Keratinocyte (primary cell): ENCODE data around the gene ARL3. TPM values are rescaled to one million over a fixed set of nuclear protein-coding genes. Genes with fewer than 3 reads are reported as not detected.

Experiments used
- DNase-seq: peaks from one replicate; pipeline ENCODE4 v3.0.0-alpha.2; 2011; ENCODE audit warnings: low read depth, missing footprints, low spot score
- FAIRE-seq: peaks from 2 replicates; lab custom pipeline; 2011; peaks lifted over from hg19 to GRCh38; lab: Jason Lieb, UNC
- H2AFZ ChIP-seq: 2 replicates; pipeline ENCODE4 v1.6.0; 2012; ENCODE audit warnings: low read length, control low read depth, inconsistent platforms; ENCODE audit not compliant: control insufficient read depth
- H3K27ac ChIP-seq: 2 replicates; pipeline ENCODE4 v1.5.1; 2011; ENCODE audit warnings: low read length; ENCODE audit not compliant: control insufficient read depth, insufficient read depth
- H3K27me3 ChIP-seq: 3 replicates; pipeline ENCODE4 v1.6.0; 2011; ENCODE audit warnings: low read length; ENCODE audit not compliant: control insufficient read depth, insufficient read depth; ENCODE audit errors: extremely low read depth
- H3K36me3 ChIP-seq, 2 experiments: 2 replicates in 1 of 2; 3 replicates in 1 of 2; pipeline ENCODE4 v1.5.1; 2011; ENCODE audit warnings: low read length in 2 of 2, mild to moderate bottlenecking in 1 of 2; ENCODE audit not compliant: control insufficient read depth in 2 of 2, insufficient read depth in 2 of 2; ENCODE audit errors: extremely low read depth in 1 of 2
- H3K4me1 ChIP-seq: 3 replicates; pipeline ENCODE4 v1.5.1; 2011; ENCODE audit warnings: low read length; ENCODE audit not compliant: control insufficient read depth, insufficient read depth; ENCODE audit errors: extremely low read depth
- H3K4me2 ChIP-seq: 3 replicates; pipeline ENCODE4 v1.6.0; 2011; ENCODE audit warnings: low read depth, low read length; ENCODE audit not compliant: control insufficient read depth, insufficient read depth; ENCODE audit errors: extremely low read depth
- H3K4me3 ChIP-seq, 3 experiments: fragments of 200-600 bp in 1 of 3; sonication (generic) in 1 of 3; 2 replicates in 2 of 3; 3 replicates in 1 of 3; pipeline ENCODE4 v1.5.1; 2011 to 2016; ENCODE audit warnings: low read length in 3 of 3, mild to moderate bottlenecking in 3 of 3, control low read depth in 2 of 3, inconsistent platforms in 1 of 3, low read depth in 1 of 3, mixed read lengths in 1 of 3, mixed run types in 1 of 3, moderate library complexity in 1 of 3; ENCODE audit not compliant: control insufficient read depth in 2 of 3, insufficient read depth in 2 of 3; ENCODE audit errors: extremely low read depth in 1 of 3
- H3K79me2 ChIP-seq: 2 replicates; pipeline ENCODE4 v1.6.0; 2012; ENCODE audit warnings: low read length; ENCODE audit not compliant: control insufficient read depth, insufficient read depth
- H3K9ac ChIP-seq: 3 replicates; pipeline ENCODE4 v1.6.0; 2011; ENCODE audit warnings: low read length; ENCODE audit not compliant: control insufficient read depth, insufficient read depth; ENCODE audit errors: extremely low read depth
- H3K9me1 ChIP-seq: 3 replicates; pipeline ENCODE4 v1.6.0; 2011; ENCODE audit warnings: low read length; ENCODE audit not compliant: control insufficient read depth, insufficient read depth; ENCODE audit errors: extremely low read depth
- H3K9me3 ChIP-seq: 2 replicates; pipeline ENCODE4 v1.5.1; 2012; ENCODE audit warnings: low read depth, low read length; ENCODE audit not compliant: control insufficient read depth
- H4K20me1 ChIP-seq: 3 replicates; pipeline ENCODE4 v1.6.0; 2011; ENCODE audit warnings: low read length; ENCODE audit not compliant: control insufficient read depth, insufficient read depth; ENCODE audit errors: extremely low read depth
- EZH2 ChIP-seq: IDR thresholded peaks from one replicate; pipeline ENCODE4 v1.6.1; 2012; ENCODE audit warnings: inconsistent platforms, mild to moderate bottlenecking, low read length, moderate library complexity
- dilution Hi-C: fragments of 300-500 bp; cut with MboI; formaldehyde crosslinking; loops from one replicate; pipeline ENCODE4 v1.7.0; 2020; ENCODE audit warnings: low sequenced_read_pairs; ENCODE audit not compliant: extremely low pct_ligation_motif_present
- polyA plus RNA-seq, 5 experiments: library from polyadenylated mRNA; depleted of rRNA in 3 of 5; stranded (reverse) in 3 of 5; stranded (forward) in 1 of 5; unstranded in 1 of 5; fragments of >200 nt; gene quantifications; 1 replicate in 1 of 5; 2 replicates in 3 of 5; 3 replicates in 1 of 5; pipeline versions ENCODE4 v1.2.1 to v1.2.3, GENCODE V29; 2011 to 2012; ENCODE audit warnings: missing spikeins in 2 of 5, low read depth in 1 of 5, low replicate concordance in 1 of 5
- TF ChIP-seq, protein P1 (sequence below), 3 experiments: IDR thresholded peaks in 1 of 3; conservative IDR thresholded peaks in 1 of 3; optimal IDR thresholded peaks in 1 of 3; 2 replicates in 2 of 3; 3 replicates in 1 of 3; pipeline versions ENCODE3 to v1.5.1; 2011; ENCODE audit warnings: low read length in 3 of 3, mild to moderate bottlenecking in 3 of 3, moderate library complexity in 2 of 3, control low read depth in 1 of 3, inconsistent platforms in 1 of 3; ENCODE audit not compliant: insufficient read depth in 2 of 3; ENCODE audit errors: extremely low read depth in 1 of 3

Gene ARL3
- polyA plus RNA-seq, 1 donor (not counting 4 experiments of a cell fraction or from before 2014, with no cell fraction given), result 10.7 TPM

DNA sequence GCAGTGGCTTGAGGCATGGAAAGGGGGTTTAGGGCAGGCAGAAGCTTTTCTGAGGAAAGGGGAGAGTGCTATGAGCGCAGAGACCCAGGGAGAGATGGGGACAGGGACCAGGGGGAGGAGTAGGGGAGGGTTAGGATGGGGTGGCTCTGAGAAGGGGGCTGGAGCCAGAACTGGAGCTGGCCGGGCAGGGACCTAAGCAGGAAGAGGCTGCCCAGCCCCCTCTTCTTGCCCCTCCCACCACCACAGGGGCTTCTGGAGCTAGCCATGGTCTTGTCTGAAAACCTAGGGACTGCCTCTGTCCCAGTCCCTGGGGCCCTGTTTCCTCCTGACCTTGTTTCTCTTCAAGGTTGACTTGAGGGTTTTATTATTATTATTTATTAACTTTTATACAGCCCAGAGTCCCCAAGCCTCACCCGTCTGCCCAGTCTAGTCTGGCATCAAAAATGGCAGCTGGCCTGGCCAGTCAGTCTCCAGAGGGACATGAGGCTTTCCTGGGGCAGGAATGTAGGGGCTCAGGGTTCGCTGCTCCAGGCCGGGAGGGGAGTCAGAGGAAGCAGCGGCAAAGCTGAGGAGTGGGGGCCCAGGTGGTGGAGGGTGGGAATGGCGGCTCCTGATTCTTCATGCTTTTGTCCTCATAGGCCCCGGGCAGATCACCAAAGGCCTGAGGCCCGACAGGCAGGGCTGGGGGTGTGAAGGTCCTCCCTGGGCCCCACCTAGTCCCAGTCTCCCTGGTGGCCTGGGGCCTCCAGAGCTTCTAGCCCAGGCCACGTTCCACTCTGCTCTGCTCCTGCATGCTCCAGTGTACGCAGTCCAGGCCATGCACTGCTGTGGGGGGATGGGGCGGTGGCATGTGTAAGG lies 64.2 kb downstream of the ARL3 start:
- H3K27ac ChIP-seq, result no peak overlapping the region
- dilution Hi-C loops, result no loop called here
- H3K4me2 ChIP-seq, result no peak overlapping the region

DNA sequence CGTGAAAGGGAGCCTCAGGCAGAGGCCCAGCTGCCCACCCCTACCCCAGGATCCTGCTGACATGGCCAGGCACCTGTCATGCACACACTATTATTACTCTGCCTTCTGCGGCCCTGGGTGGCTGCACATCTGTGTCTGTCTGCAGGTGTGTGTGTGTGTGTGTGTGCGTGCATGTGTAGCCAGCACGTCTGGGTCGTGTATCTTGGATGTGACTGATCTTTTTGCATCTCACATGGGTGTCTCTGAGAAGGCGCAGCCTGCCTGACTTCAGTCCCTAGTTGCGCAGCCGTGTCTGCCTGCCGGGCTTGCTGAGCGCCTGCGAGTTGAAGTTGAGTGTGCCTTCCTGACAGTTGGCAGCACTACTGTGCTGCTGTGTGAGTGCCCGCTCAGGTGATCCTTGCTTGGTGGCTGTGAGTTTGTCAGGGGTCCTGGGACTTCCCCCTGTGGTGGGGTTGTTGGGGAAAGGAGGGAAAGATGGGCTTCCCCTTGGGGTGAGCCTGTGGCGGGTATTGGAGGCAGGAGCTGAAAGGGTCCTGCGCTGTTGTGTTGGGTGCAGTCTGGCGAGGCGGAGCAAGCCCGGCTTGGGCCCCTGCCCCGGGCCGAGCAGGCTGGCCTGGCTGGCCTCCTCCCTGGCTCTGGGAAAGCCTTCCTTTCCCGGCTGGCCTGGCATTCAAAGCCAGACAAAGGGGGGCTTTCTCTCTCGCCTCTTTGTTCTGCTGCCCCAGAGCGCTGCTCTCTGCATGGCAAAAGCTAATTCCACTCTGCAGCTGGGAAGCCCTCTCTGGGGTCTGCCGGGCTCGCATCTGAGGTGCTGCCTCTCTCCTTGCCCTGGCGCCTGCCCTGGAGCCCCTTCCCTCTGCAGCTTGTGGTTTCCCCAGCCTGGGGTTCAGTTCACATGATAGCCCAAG lies 65.1 kb downstream of the ARL3 start:
- no peaks in the 10 kb centered on the region for H3K27me3 ChIP-seq
- H3K9me3 ChIP-seq, result no peaks in the 10 kb centered on the region
- no peak overlapping the region for H3K9ac ChIP-seq
- dilution Hi-C loops, result no loop called here
- H3K9me1 ChIP-seq, result peaks cover 2% of the 10 kb centered on the region
- H3K27ac ChIP-seq, result no peak overlapping the region
- FAIRE-seq, result no peak
- TF ChIP-seq EZH2, result no peak
- TF ChIP-seq, protein P1, sequence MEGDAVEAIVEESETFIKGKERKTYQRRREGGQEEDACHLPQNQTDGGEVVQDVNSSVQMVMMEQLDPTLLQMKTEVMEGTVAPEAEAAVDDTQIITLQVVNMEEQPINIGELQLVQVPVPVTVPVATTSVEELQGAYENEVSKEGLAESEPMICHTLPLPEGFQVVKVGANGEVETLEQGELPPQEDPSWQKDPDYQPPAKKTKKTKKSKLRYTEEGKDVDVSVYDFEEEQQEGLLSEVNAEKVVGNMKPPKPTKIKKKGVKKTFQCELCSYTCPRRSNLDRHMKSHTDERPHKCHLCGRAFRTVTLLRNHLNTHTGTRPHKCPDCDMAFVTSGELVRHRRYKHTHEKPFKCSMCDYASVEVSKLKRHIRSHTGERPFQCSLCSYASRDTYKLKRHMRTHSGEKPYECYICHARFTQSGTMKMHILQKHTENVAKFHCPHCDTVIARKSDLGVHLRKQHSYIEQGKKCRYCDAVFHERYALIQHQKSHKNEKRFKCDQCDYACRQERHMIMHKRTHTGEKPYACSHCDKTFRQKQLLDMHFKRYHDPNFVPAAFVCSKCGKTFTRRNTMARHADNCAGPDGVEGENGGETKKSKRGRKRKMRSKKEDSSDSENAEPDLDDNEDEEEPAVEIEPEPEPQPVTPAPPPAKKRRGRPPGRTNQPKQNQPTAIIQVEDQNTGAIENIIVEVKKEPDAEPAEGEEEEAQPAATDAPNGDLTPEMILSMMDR (optimal IDR thresholded peaks at IDR 0.05 in 1 of 3, IDR thresholded peaks at IDR 0.05 in 1 of 3, conservative IDR thresholded peaks at IDR 0.05 in 1 of 3; ENCODE audit: extremely low read depth in 1 of 3, insufficient read depth in 2 of 3, low read length in 3 of 3), result no peak
- no peak for DNase-seq
- H3K36me3 ChIP-seq, result peaks cover 9 to 19% of the 10 kb centered on the region in 2 experiments
- peaks cover 35% of the 10 kb centered on the region for H3K4me1 ChIP-seq
- no peak overlapping the region for H2AFZ ChIP-seq
- peaks cover 84% of the 10 kb centered on the region for H3K79me2 ChIP-seq
- H3K4me2 ChIP-seq, result peak overlapping the region; percentile 95
- H3K4me3 ChIP-seq, result no peak overlapping the region
- H4K20me1 ChIP-seq, result peaks cover 19% of the 10 kb centered on the region

More for the DNA sequence above, 64.2 kb downstream of the ARL3 start:
- Histone ChIP-seq H3K36me3 (peaks cover 17 to 24% of the 10 kb centered on the region in 2 experiments), H3K4me3 (no peak overlapping the region), H4K20me1 (peaks cover 19% of the 10 kb centered on the region), H3K27me3 (no peaks in the 10 kb centered on the region), H3K9me1 (peaks cover 2% of the 10 kb centered on the region), H3K9ac (no peak overlapping the region), H2AFZ (no peak overlapping the region), H3K79me2 (peaks cover 77% of the 10 kb centered on the region), H3K4me1 (peaks cover 39% of the 10 kb centered on the region), H3K9me3 (no peaks in the 10 kb centered on the region)
- DNase-seq (no peak), FAIRE-seq (no peak)
- TF ChIP-seq EZH2, result no peak
- TF ChIP-seq, protein P1 (optimal IDR thresholded peaks at IDR 0.05 in 1 of 3, IDR thresholded peaks at IDR 0.05 in 1 of 3, conservative IDR thresholded peaks at IDR 0.05 in 1 of 3; ENCODE audit: extremely low read depth in 1 of 3, insufficient read depth in 2 of 3, low read length in 3 of 3), result no peak
